ENCODE results near the gene CLOCK. TPM values are rescaled to one million over a fixed set of nuclear protein-coding genes. Genes with fewer than 3 reads are reported as not detected.

The CLOCK gene
- total and polyA plus RNA-seq, 2 of the 8 experiments (the other 6 are each of a cell fraction or from before 2014, with no cell fraction given): 7.7 to 24.2 TPM

DNA sequence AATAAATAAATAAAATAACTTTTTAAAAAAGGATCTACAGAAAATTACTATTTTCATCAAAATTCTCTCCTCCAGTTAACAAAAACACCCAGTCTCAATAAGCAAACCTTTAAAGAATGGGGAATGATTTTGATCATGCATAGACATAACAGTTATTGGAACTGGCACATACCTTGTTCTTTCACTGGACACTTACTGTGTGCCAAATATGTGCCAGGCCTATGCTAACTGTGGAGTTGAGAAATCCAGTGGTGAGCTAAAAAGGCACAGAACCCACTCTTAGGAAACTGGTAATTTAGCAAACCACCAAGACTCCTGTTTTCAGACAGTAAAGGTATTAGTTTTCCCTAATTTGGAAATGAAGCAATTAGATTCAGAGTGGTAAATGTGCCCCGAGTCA lies 39.1 kb downstream of the CLOCK start:
- Histone ChIP-seq H3K4ac (replicated peaks; ENCODE audit: insufficient read length, low read depth, low read length) (no peak overlapping the region), H3K27me3 (replicated peaks in 1 of 4; ENCODE audit: control insufficient read depth in 3 of 4, extremely low read depth in 1 of 4, insufficient read depth in 3 of 4, low read length in 3 of 4) (no peaks in the 10 kb centered on the region), H2BK5ac (ENCODE audit: low read depth, low read length) (no peak overlapping the region), H3K4me3 (ENCODE audit: extremely low read depth in 1 of 4, insufficient read depth in 2 of 4, low read depth in 3 of 4, low read length in 4 of 4) (no peak overlapping the region), H3K14ac (ENCODE audit: insufficient read length) (no peak overlapping the region), H4K20me1 (replicated peaks in 1 of 2; ENCODE audit: control insufficient read depth in 1 of 2, insufficient read depth in 2 of 2, low read length in 2 of 2) (no peaks in the 10 kb centered on the region), H2BK12ac (ENCODE audit: low read depth, low read length) (no peak overlapping the region), H4K8ac (ENCODE audit: extremely low read depth, insufficient read depth, low read length) (no peak overlapping the region), H3K23ac (ENCODE audit: insufficient read length) (no peak overlapping the region), H2BK20ac (ENCODE audit: low read length) (no peak overlapping the region), H3K36me3 (ENCODE audit: control insufficient read depth in 2 of 4, insufficient read depth in 4 of 4, low read length in 3 of 4) (peaks cover 0 to 12% (median 0%) of the 10 kb centered on the region in 4 experiments; a peak in 1 of 8 replicates), H3K27ac (ENCODE audit: low read depth, low read length) (no peak overlapping the region), H3K79me1 (ENCODE audit: low read depth, low read length) (no peaks in the 10 kb centered on the region), H3K9me3 (ENCODE audit: insufficient read depth in 2 of 2, low read depth in 1 of 2, low read length in 1 of 2) (no peaks in the 10 kb centered on the region), H4K91ac (replicated peaks; ENCODE audit: insufficient read length, low read length) (no peak overlapping the region), H2AK5ac (ENCODE audit: low read depth, low read length) (no peak overlapping the region), H3K4me2 (ENCODE audit: insufficient read depth in 1 of 2, low read depth in 2 of 2, low read length in 2 of 2) (no peak overlapping the region), H3K23me2 (ENCODE audit: low read depth, low read length) (no peaks in the 10 kb centered on the region), H3K56ac (replicated peaks; ENCODE audit: insufficient read length, low read depth, low read length) (no peak overlapping the region), H2BK15ac (ENCODE audit: low read length) (no peak overlapping the region), H3K18ac (ENCODE audit: extremely low read depth, low read length) (no peak overlapping the region), H2AFZ (ENCODE audit: low read length) (no peak overlapping the region), H4K5ac (ENCODE audit: insufficient read length, low read depth, low read length) (no peak overlapping the region), H3K79me2 (ENCODE audit: control insufficient read depth in 1 of 2, insufficient read depth in 2 of 2, low read length in 2 of 2) (peaks cover 0 to 21% of the 10 kb centered on the region in 2 experiments; a peak in 3 of 4 replicates), H3K9ac (replicated peaks in 1 of 4; ENCODE audit: extremely low read depth in 1 of 4, low read depth in 3 of 4, low read length in 3 of 4) (no peak overlapping the region), H2BK120ac (replicated peaks; ENCODE audit: low read depth, low read length) (no peak overlapping the region), H3K4me1 (replicated peaks in 1 of 4; ENCODE audit: control insufficient read depth in 3 of 4, insufficient read depth in 4 of 4, low read length in 3 of 4) (no peaks in the 10 kb centered on the region)
- ChIA-PET POLR2A (ENCODE audit: partially characterized antibody) (no interaction called here), CTCF (ENCODE audit: partially characterized antibody) (interaction anchor here (1.1 kb wide), 1 partner anchor 30 kb away, joined by 4 read pairs; no protein-coding TSS in a partner anchor)
- FAIRE-seq (no peak), DNase-seq (ENCODE audit: low read depth in 1 of 2, low spot score in 2 of 2) (no peak)
- no peak for TF ChIP-seq BACH1 (IDR thresholded peaks at IDR 0.05; ENCODE audit: low read length)
- no peak for TF ChIP-seq SIX5 (IDR thresholded peaks at IDR 0.05; ENCODE audit: low read depth, low read length)
- no peak for TF ChIP-seq ZNF274 (IDR thresholded peaks at IDR 0.05; ENCODE audit: borderline replicate concordance, extremely low read depth, low read length)
- no peak for TF ChIP-seq BRCA1 (IDR thresholded peaks at IDR 0.05; ENCODE audit: low read depth, low read length)
- TF ChIP-seq, protein P1, sequence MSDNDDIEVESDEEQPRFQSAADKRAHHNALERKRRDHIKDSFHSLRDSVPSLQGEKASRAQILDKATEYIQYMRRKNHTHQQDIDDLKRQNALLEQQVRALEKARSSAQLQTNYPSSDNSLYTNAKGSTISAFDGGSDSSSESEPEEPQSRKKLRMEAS (IDR thresholded peaks at IDR 0.05): no peak
- no peak for TF ChIP-seq KDM1A (IDR thresholded peaks at IDR 0.05; ENCODE audit: borderline replicate concordance, low read length)
- TF ChIP-seq CBX5 (IDR thresholded peaks at IDR 0.05; ENCODE audit: low read depth, low read length): no peak
- 89% methylated on average over 1 of the region's 1 CpG; no CpG with 5 or more reads in 1 of the 2 experiments for WGBS, 2 experiments (ENCODE audit: extremely low coverage in 1 of 2, insufficient coverage in 1 of 2, insufficient read length in 1 of 2, insufficient replicate concordance in 2 of 2, low coverage in 1 of 2, low lambda C conversion rate in 2 of 2, missing lambda C conversion rate in 1 of 2)

Measured in H1 (cell line).